ENCODE measurements around the gene SLC35D3.

DNA sequence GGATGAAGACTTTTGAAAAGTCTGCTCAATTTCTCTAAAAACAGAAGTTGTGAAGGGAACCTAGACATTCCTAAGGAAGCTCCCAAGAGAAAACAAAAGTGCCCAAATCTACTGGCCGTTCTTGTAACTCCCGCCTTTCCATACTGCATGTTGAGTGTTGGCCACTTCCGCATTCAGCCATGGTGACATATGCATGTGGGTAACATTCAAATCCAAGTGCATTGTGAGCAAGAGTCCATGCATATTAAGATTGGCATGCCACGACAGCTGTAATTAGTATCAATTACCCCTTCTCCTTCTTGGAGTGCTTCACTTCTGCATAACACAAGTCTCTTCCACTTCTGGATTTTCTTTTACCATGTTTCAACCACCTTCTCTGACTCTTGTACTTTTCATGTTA is 8.4 kb downstream of the SLC35D3 start:
- TF ChIP-seq, protein P1, sequence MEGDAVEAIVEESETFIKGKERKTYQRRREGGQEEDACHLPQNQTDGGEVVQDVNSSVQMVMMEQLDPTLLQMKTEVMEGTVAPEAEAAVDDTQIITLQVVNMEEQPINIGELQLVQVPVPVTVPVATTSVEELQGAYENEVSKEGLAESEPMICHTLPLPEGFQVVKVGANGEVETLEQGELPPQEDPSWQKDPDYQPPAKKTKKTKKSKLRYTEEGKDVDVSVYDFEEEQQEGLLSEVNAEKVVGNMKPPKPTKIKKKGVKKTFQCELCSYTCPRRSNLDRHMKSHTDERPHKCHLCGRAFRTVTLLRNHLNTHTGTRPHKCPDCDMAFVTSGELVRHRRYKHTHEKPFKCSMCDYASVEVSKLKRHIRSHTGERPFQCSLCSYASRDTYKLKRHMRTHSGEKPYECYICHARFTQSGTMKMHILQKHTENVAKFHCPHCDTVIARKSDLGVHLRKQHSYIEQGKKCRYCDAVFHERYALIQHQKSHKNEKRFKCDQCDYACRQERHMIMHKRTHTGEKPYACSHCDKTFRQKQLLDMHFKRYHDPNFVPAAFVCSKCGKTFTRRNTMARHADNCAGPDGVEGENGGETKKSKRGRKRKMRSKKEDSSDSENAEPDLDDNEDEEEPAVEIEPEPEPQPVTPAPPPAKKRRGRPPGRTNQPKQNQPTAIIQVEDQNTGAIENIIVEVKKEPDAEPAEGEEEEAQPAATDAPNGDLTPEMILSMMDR (IDR thresholded peaks at IDR 0.05) = no peak
- no peak for TF ChIP-seq POLR2A (IDR thresholded peaks at IDR 0.05)
- TF ChIP-seq POLR2AphosphoS5 (IDR thresholded peaks at IDR 0.05) = no peak
- TF ChIP-seq EP300 (IDR thresholded peaks at IDR 0.05) = no peak

Measured in stomach (tissue), 4 donors.